Activated naive CD8-positive, alpha-beta T cell treated with anti-CD3 and anti-CD28 coated beads, Interleukin-2, amount 10 ng/mL, durations not matched to agents 7 days and 5 days (primary cell): ENCODE results near the gene ZNF318. TPM values are rescaled to one million over a fixed set of nuclear protein-coding genes. Genes with fewer than 3 reads are reported as not detected.
"Not testable (repeated sequence)": the region's sequence is repeated elsewhere in the genome, so short reads cannot be mapped to it uniquely, and the experiment has no call there.

Experiments used
- ATAC-seq: fragments of 150-1000 bp; cut with Tn5 transposase; one replicate; pipeline ENCODE4 v1.10.0; 2021; ENCODE audit warnings: low read depth, moderate library complexity
- POLR2A ChIA-PET: fragments of 350-600 bp; sonication (Branson Sonifier 250); formaldehyde crosslinking; loops from one replicate; lab custom pipeline; 2021; ENCODE audit warnings: antibody characterized with exemption; lab: Charles Lee
- DNase-seq: peaks from one replicate; pipeline ENCODE4 v3.0.0; 2021
- H3K27ac Mint-ChIP-seq: one replicate; pipeline ENCODE4 v1.8.0; 2022; ENCODE audit warnings: mild to moderate bottlenecking, mixed read lengths
- H3K27me3 Mint-ChIP-seq: one replicate; pipeline ENCODE4 v1.8.0; 2022; ENCODE audit warnings: mild to moderate bottlenecking, moderate library complexity, mixed read lengths
- H3K36me3 Mint-ChIP-seq: one replicate; pipeline ENCODE4 v1.8.0; 2021; ENCODE audit warnings: mild to moderate bottlenecking, mixed read lengths
- H3K4me1 Mint-ChIP-seq: one replicate; pipeline ENCODE4 v1.8.0; 2021; ENCODE audit warnings: mixed read lengths
- H3K4me3 Mint-ChIP-seq: one replicate; pipeline ENCODE4 v1.8.0; 2022; ENCODE audit warnings: mild to moderate bottlenecking, moderate library complexity, mixed read lengths
- H3K9me3 Mint-ChIP-seq: one replicate; pipeline ENCODE4 v1.8.0; 2021; ENCODE audit warnings: mixed read lengths
- total RNA-seq, 2 experiments: library from RNA; stranded (reverse); gene quantifications; one replicate each; pipeline ENCODE4 v1.2.3, GENCODE V29; 2021

ZNF318 gene
- total RNA-seq, 2 experiments from 2014 or later, result 17.0 to 18.2 TPM

GRCh38 chr6:43375693-43376092 lies 6.2 kb upstream of the ZNF318 start:
- DNase-seq (no peak), ATAC-seq (peak; percentile 30)
- Mint-ChIP-seq H3K27ac (no peak overlapping the region), H3K4me1 (peaks cover 8% of the 10 kb centered on the region), H3K9me3 (no peaks in the 10 kb centered on the region), H3K36me3 (peaks cover 3% of the 10 kb centered on the region), H3K27me3 (peaks cover 18% of the 10 kb centered on the region), H3K4me3 (no peak overlapping the region)
- POLR2A ChIA-PET, result no interaction called here

GRCh38 chr6:43373252-43373875 lies 3.9 kb upstream of the ZNF318 start:
- no peaks in the 10 kb centered on the region for H3K27me3 Mint-ChIP-seq
- peak overlapping the region; percentile 14 for H3K27ac Mint-ChIP-seq
- ATAC-seq (no peak), DNase-seq (no peak)
- POLR2A ChIA-PET, result no interaction called here
- no peak overlapping the region for H3K4me3 Mint-ChIP-seq
- H3K36me3 Mint-ChIP-seq, result no peaks in the 10 kb centered on the region
- no peaks in the 10 kb centered on the region for H3K9me3 Mint-ChIP-seq
- peaks cover 15% of the 10 kb centered on the region for H3K4me1 Mint-ChIP-seq

- not testable (repeated sequence) for ATAC-seq, DNase-seq, H3K36me3 Mint-ChIP-seq, H3K27me3 Mint-ChIP-seq, H3K9me3 Mint-ChIP-seq
- Mint-ChIP-seq H3K27ac (peak overlapping the region; percentile 89), H3K4me3 (peak overlapping the region; percentile 88), H3K4me1 (peaks cover 23% of the 10 kb centered on the region)
- POLR2A ChIA-PET, result interaction anchor here (0.6 to 4.7 kb wide), 17 partner anchors 8 to 441 kb away, joined by 3 to 56 read pairs (median 4); partner anchors contain the start of genes ABCC10, CNPY3, CUL7 and GTPBP2
Measured at GRCh38 chr6:43370003-43370580, 645 bp upstream of the ZNF318 start.

- peak overlapping the region; percentile 80 for H3K4me3 Mint-ChIP-seq
- peaks cover 23% of the 10 kb centered on the region for H3K4me1 Mint-ChIP-seq
- H3K27ac Mint-ChIP-seq, result peak overlapping the region; percentile 61
- POLR2A ChIA-PET, result interaction anchor here (0.7 to 4.7 kb wide), 6 partner anchors 13 to 261 kb away, joined by 3 to 56 read pairs (median 5); partner anchors contain the start of genes DNPH1, GTPBP2, POLR1C and YIPF3
- no peak for DNase-seq
- peak; percentile 8 for ATAC-seq
- peaks cover 3% of the 10 kb centered on the region for H3K27me3 Mint-ChIP-seq
- peaks cover 12% of the 10 kb centered on the region for H3K36me3 Mint-ChIP-seq
- H3K9me3 Mint-ChIP-seq, result no peaks in the 10 kb centered on the region
Measured at GRCh38 chr6:43368259-43369160, 937 bp downstream of the ZNF318 start.

- peak overlapping the region; percentile 65 for H3K4me3 Mint-ChIP-seq
- ATAC-seq (no peak), DNase-seq (no peak)
- POLR2A ChIA-PET, result interaction anchor here (4.7 kb wide), 1 partner anchor 14 kb away, joined by 56 read pairs; no protein-coding TSS in a partner anchor
- H3K9me3 Mint-ChIP-seq, result no peaks in the 10 kb centered on the region
- H3K27ac Mint-ChIP-seq, result no peak overlapping the region
- H3K36me3 Mint-ChIP-seq, result peaks cover 14% of the 10 kb centered on the region
- peaks cover 21% of the 10 kb centered on the region for H3K4me1 Mint-ChIP-seq
- peaks cover 3% of the 10 kb centered on the region for H3K27me3 Mint-ChIP-seq
Measured at GRCh38 chr6:43367245-43367984, 2.0 kb downstream of the ZNF318 start.

GRCh38 chr6:43361269-43361668 lies 8.2 kb downstream of the ZNF318 start:
- POLR2A ChIA-PET, result no interaction called here
- ATAC-seq, result no peak

GRCh38 chr6:43359831-43360230 lies 9.6 kb downstream of the ZNF318 start:
- Mint-ChIP-seq H3K9me3 (no peaks in the 10 kb centered on the region), H3K4me3 (no peak overlapping the region), H3K4me1 (no peaks in the 10 kb centered on the region), H3K36me3 (peaks cover 11% of the 10 kb centered on the region), H3K27me3 (no peaks in the 10 kb centered on the region), H3K27ac (no peak overlapping the region)
- DNase-seq (no peak), ATAC-seq (no peak)
- POLR2A ChIA-PET, result no interaction called here

More at GRCh38 chr6:43361269-43361668, 8.2 kb downstream of the ZNF318 start:
- Mint-ChIP-seq H3K4me3 (no peak overlapping the region), H3K9me3 (no peaks in the 10 kb centered on the region), H3K27ac (no peak overlapping the region), H3K36me3 (peaks cover 13% of the 10 kb centered on the region), H3K4me1 (no peaks in the 10 kb centered on the region), H3K27me3 (no peaks in the 10 kb centered on the region)
- DNase-seq, result no peak

- Mint-ChIP-seq H3K4me3 (no peak overlapping the region), H3K27me3 (no peaks in the 10 kb centered on the region), H3K27ac (no peak overlapping the region), H3K4me1 (no peaks in the 10 kb centered on the region), H3K9me3 (no peaks in the 10 kb centered on the region), H3K36me3 (peaks cover 11% of the 10 kb centered on the region)
- no peak for DNase-seq
- no peak for ATAC-seq
- POLR2A ChIA-PET, result no interaction called here
Measured at GRCh38 chr6:43359381-43359780, 10.1 kb downstream of the ZNF318 start.

- POLR2A ChIA-PET, result interaction anchor here (1.0 kb wide), 1 partner anchor 14 kb away, joined by 3 read pairs; the partner anchor contains the start of gene ZNF318
Measured at GRCh38 chr6:43355862-43356590, 13.4 kb downstream of the ZNF318 start.

GRCh38 chr6:43351951-43352350 lies 17.5 kb downstream of the ZNF318 start:
- POLR2A ChIA-PET, result interaction anchor here (0.7 kb wide), 1 partner anchor 613 kb away, joined by 3 read pairs; no protein-coding TSS in a partner anchor
- H3K27me3 Mint-ChIP-seq, H3K36me3 Mint-ChIP-seq, H3K27ac Mint-ChIP-seq, H3K4me1 Mint-ChIP-seq, H3K4me3 Mint-ChIP-seq, DNase-seq, H3K9me3 Mint-ChIP-seq, ATAC-seq: not testable (repeated sequence)

More at GRCh38 chr6:43355862-43356590, 13.4 kb downstream of the ZNF318 start:
- ATAC-seq (no peak), DNase-seq (no peak)
- H3K4me3 Mint-ChIP-seq, result no peak overlapping the region
- H3K4me1 Mint-ChIP-seq, result no peaks in the 10 kb centered on the region
- H3K36me3 Mint-ChIP-seq, result peaks cover 10% of the 10 kb centered on the region
- no peaks in the 10 kb centered on the region for H3K27me3 Mint-ChIP-seq
- H3K27ac Mint-ChIP-seq, result no peak overlapping the region
- H3K9me3 Mint-ChIP-seq, result no peaks in the 10 kb centered on the region

- DNase-seq (no peak), ATAC-seq (no peak)
- Mint-ChIP-seq H3K36me3 (peaks cover 4% of the 10 kb centered on the region), H3K9me3 (no peaks in the 10 kb centered on the region), H3K27me3 (no peaks in the 10 kb centered on the region), H3K4me1 (no peaks in the 10 kb centered on the region), H3K27ac (no peak overlapping the region), H3K4me3 (no peak overlapping the region)
- POLR2A ChIA-PET, result no interaction called here
Measured at GRCh38 chr6:43347444-43347843, 22.0 kb downstream of the ZNF318 start.

- no peak overlapping the region for H3K27ac Mint-ChIP-seq
- peaks cover 5% of the 10 kb centered on the region for H3K36me3 Mint-ChIP-seq
Measured at GRCh38 chr6:43347021-43347420, 22.4 kb downstream of the ZNF318 start.

More at GRCh38 chr6:43347021-43347420, 22.4 kb downstream of the ZNF318 start:
- no peaks in the 10 kb centered on the region for H3K4me1 Mint-ChIP-seq
- H3K27me3 Mint-ChIP-seq, result no peaks in the 10 kb centered on the region
- no peaks in the 10 kb centered on the region for H3K9me3 Mint-ChIP-seq
- H3K4me3 Mint-ChIP-seq, result no peak overlapping the region
- POLR2A ChIA-PET, result no interaction called here
- DNase-seq (no peak), ATAC-seq (no peak)
